HG03139 (cell line): Measurements from ENCODE around the gene OTOA.
"Not testable (repeated sequence)": the region's sequence is repeated elsewhere in the genome, so short reads cannot be mapped to it uniquely, and the experiment has no call there.

Experiments used
- ATAC-seq: cut with Tn5 transposase; IDR thresholded peaks from one replicate; pipeline ENCODE4 v1.9.1; 2021; ENCODE audit not compliant: unreplicated experiment

The OTOA gene

DNA sequence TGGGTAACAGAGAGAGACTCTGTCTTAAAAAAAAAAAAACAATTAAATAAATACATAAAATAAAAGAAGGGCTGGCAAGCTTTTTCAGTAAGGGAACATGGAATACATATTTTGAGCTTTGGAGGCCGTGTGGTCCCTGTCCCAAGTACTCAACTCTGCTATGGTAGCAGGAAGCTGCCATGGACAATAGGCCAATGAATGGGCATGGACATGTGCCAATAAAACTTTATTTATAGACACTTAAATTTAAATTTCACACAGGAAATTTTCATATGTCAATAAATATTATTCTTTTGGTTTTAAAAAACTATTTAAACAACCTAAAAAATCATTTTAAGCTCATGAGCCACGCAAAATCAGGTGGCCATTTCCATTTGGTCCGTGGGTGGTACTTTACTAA lies 3.8 kb downstream of the OTOA start:
- ATAC-seq = no peak

DNA sequence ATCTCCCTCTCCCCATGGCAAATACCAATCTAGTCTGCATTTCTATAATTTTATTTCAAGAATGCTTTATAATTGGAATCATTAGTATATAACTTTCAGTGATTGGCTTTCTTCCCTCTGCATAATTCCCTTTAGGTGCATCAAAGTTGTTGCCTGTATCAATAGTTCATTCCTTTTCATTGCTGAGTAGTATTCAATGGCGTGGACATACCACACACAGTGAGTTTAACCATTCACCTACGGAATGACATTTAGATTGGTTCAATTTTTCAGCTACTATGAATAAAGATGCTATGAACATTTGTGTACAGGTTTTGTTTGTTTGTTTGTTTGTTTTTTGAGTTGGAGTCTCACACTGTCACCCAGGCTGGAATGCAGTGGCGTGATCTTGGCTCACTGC lies 9.7 kb downstream of the OTOA start:
- no peak for ATAC-seq

DNA sequence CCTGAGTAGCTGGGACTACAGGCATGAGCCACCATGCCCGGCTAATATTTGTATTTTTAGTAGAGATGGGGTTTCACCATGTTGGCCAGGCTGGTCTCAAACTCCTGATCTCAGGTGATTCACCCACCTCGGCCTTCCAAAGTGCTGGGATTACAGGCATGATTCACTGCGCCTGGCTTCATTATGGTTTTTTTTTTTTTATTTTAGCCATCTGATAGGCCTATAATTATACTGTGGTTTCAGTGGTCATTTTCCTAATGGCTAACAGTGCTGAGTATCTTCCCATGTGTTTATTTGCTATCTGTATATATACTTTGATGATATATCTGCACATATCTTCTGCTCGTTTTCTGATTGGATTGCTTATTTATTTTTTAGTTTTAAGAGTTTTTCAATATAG lies 10.7 kb downstream of the OTOA start:
- ATAC-seq = not testable (repeated sequence)

DNA sequence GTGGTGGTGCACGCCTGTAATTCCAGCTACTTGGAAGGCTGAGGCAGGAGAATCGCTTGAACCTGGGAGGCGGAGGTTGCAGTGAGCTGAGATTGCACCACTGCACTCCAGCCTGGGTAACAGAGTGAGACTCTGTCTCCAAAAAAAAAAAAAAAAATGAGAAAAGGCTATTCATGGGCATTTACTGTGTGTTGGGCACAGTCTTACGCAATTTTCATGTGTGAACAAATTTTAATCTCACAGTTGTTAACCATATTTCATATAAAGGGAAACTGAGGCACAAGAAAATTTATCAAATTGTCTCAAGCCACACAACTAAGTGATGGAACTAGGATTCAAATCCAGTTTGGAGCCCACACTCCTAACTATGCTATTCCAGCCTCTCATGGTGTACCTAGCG lies 16.9 kb downstream of the OTOA start:
- ATAC-seq = not testable (repeated sequence)

DNA sequence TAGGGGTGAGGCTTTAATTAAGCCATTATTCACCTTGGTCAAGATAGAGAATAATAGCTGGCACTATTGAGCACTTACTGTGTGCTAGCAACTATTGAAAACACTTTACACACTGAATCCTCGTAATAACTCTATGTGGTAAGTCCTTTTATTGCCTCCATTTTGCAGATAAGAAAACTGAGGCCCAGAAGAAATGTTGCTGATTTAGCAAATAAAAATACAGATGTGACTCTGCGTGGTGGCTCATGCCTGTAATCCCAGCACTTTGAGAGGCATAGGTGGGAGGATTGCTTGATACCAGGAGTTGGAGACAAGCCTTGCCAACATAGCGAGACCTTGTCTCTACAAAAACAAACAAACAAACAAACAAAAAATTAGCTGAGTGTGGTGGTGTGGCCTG lies 19.4 kb downstream of the OTOA start:
- no peak for ATAC-seq

DNA sequence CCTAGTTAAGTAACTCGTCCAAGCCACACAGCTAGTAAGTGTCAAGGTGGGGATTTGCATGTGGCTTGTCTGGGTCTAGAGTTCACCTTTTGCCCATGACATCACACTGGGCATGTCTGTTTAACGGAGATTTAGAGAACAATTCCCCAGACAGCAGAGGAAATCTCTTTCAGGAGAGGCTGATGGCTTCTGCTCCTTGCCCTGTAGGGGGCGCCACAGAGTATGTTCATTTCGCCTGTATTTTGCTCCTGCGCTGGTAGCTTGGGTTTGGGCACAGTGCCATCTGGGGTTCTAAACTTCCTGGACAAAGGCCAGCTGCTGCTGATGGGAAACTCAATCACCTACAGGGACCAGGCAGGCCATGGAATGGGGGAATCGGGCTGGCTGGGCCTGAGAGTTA lies 20.4 kb downstream of the OTOA start:
- ATAC-seq = no peak

DNA sequence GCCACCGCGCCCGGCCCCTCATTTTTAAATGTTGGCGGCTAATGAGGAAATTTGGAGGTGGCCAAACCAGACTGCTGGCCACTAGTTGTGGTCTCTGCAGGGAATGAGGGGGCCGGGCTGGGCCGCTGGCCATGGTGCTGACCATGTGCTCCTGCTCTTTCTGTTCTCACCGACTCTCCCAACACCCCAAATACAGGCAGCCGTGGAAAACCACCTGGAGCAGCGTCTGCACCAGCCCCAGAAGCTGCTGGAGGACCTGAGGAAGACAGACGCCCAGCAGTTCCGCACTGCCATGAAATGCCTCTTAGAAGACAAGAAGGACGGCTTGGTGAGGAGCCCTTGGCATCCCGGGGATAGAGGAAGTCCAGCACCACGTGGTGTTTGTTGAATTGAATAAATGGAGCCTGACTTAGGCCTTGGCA lies 21.3 kb downstream of the OTOA start:
- no peak for ATAC-seq

DNA sequence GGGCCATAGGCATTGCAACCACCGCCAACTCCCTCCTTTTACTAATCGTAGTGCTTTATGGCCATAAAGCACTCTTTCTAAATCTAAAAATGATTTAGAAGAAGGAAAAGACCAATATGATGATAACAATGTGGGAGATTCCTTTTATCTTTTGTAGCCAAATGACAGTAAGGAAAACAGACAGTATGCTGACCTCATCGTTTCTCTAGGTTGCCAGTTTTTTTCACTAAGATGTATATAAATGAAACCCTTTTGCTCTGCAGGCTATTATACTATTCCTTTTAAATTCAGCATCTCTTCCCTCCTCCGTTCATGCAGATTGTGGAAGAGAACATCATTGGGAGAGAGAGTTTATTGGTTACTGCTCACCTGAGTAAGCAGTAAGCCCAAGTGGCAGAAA lies 25.3 kb downstream of the OTOA start:
- ATAC-seq = no peak

DNA sequence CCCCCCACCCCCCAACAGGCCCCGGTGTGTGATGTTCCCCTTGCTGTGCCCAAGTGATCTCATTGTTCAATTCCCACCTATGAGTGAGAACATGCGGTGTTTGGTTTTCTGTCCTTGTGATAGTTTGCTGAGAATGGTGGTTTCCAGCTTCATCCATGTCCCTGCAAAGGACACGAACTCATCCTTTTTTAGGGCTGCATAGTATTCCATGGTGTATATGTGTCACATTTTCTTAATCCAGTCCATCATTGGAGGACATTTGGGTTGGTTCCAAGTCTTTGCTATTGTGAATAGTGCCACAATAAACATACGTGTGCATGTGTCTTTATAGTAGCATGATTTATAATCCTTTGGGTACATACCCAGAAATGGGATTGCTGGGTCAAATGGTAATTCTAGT lies 27.2 kb downstream of the OTOA start:
- ATAC-seq = not testable (repeated sequence)

DNA sequence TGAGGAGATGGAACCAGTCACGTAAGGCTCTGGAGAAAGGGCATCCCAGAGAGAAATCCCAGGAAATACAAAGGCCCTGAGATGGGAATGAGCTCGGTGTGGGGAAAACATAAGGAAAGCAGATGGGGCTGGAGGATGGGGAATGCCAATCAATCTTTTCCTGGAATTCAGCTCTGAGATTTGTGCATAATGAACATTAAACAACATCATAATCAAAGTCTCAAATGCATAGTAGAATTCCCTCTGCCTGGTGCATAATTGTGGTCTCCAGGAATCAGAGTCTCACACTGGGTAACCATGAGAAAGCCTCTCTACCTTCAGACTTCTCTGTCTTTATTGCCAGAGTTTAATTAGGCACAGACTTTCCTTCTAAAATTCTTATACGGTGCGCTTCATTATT lies 30.8 kb downstream of the OTOA start:
- ATAC-seq = no peak

DNA sequence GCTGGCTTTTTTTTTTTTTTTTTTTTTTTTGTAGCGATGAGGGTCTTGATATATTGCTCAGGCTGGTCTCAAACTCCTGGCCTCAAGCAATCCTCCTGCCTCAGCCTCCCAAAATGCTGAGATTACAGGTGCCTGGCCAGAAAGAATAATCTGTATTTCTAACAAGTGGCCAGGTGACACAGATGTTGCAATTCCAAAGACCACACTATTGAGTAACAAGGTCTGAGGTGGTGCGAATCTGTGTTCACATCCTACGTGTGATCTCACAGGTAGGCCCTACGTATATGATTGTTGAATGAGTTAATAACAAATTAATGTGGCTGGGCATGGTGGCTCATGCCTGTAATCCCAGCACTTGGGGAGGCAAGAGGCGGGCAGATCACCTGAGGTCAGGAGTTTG lies 33.3 kb downstream of the OTOA start:
- no peak for ATAC-seq

DNA sequence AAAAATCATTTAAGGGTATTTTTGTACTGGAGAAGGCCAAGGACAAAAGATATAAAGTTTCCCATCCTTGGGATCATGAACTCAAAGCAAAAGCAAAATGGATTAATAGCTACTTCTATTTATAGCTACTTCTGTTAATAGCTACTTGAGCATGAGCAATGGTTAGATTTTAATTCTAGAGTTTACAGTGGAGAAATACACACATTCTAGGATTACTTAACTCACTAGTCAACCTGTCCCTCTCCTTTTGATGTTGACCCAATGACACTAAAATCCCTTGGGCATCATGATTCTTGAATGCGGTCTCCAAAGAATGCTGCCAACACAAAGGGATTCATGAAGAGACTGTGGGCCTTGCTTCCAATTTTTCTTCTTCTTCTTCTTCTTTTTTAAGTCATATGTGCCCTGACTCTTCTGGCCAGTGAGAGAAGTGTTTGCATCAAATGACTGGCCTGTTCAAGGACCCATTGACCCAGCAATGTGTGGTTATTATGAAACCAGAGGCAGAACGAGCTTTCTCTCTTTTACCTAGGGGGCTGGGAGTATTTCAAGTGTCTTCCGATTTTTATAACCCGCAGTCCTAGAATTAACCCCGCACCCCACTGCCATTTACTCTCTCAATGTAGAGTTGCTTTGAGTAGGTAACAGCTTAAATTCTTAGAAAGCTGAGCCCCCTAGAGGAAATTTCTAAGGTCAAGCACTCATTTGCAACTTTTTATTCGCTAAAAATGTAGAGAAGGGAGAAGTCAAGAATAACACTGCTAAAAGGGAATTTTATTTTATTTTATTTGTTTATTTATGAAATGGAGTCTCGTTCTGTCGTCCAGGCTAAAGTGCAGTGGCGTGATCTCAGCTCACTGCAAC lies 34.6 kb downstream of the OTOA start:
- ATAC-seq = no peak

DNA sequence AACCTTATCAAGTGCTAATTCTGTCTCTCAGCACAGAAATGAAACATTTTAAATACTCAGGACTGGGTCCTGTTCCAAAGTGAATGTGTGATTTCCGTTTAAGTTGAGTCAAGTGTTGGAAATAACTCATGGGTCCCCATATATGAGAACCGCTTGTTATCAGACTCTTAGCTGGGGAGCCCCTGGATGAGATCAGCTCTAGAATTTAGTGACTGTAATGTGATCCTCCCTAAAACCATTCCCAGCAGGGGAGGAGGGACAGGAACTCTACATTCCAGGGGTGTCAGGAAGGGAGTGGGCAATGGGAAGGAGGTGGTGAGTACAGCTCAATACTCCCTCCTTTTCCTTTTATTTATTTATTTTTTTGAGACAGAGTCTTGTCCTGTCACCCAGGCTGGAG lies 37.5 kb downstream of the OTOA start:
- ATAC-seq = no peak

DNA sequence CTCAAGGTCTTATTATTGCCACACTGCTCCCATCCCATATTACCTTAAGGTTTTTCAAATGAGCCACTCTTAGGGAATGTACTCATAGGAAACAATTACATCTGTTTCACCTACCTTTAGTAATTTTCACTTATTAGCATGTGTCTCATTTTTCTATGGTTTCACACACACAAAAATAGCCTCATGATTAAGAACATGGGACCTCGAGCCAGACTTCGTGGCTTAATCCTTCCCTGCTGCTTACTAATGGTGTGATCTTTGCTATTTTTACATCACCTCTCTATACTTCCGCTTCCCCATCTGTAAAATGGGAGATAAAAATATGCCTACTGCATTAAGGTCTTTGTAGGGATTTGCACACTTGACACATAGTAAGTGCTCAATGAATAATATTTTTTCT lies 38.5 kb downstream of the OTOA start:
- ATAC-seq = no peak

DNA sequence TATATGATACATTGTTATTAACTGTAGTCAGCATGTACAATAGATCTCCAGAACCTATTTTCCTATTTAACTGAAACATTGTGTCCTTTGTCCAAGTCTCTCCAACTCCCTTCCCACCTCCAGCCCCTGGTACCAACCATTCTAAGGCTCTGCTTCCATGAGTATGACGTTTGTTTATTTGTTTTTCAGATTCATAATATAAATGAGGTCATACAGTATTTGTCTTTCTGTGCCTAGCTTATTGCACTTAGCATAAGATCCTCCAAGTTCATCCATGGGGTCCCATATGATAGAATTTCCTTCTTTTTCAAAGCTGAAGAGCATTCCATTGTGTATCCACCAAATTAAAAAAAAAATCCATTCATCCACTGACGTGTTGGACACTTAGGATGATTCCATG lies 39.4 kb downstream of the OTOA start:
- no peak for ATAC-seq

DNA sequence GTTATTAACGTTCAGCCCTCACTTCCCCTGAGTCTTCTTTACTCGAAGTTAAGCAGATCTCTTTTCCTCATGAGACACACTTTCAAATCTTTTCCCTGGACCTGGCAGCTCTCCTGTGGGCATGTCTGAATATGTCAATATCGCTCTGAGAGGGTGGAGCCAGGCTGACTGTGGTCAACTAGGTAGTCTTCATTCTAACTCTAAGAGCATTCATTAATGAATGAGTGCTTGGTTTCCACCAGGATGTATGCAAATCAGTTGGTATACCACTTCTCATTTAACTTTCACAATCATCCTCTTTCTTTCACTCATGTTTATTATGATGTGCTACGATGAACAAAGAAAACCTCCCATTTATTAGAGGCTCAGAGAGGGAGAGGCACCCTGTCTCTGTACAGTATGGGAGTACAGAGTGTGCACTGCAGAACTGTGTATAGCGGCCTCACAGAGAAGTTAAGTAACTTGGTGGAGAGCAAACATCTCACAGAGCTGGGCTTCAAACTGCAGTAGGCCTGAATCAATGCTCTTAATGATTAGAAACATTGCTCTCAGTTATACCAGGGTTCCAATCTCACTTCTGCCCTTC lies 39.9 kb downstream of the OTOA start:
- ATAC-seq = no peak

DNA sequence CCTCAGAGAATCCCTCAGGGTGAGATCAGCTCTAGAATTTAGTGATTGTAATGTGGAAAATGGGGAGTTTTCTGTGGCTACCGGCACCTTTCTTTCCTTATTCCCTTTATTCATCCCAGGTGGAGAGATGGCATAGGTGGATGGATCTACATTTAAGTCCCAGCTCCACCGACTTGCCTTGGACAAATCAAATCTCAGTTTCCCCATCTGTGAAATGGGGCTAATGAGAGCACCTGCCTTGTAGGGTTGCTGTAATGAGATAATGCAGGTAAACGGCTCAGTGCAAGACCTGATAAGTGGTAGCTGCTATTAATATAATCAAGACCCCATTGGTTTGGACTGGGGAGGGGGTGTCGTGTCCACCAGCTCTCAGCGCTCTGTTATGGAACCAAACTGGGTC lies 40.5 kb downstream of the OTOA start:
- no peak for ATAC-seq

DNA sequence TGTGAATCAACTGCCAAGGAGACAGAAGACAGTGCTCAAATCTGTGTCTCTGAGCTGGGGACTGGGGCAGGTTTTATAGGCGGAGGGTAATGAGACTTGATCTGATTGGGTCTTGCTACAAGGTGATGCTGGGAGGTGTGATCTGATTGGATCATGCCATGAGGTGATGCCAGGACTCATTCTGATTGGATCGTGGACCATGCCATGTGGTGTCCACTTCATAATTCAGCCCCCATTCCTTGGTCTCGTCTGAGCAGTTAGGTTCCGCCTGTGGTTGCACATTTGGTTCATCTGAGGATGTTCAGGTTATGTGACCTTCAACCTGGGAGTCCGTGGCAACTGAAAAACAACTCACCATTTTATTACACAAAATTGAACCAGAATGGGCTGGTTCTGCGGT lies 41.0 kb downstream of the OTOA start:
- ATAC-seq = no peak

DNA sequence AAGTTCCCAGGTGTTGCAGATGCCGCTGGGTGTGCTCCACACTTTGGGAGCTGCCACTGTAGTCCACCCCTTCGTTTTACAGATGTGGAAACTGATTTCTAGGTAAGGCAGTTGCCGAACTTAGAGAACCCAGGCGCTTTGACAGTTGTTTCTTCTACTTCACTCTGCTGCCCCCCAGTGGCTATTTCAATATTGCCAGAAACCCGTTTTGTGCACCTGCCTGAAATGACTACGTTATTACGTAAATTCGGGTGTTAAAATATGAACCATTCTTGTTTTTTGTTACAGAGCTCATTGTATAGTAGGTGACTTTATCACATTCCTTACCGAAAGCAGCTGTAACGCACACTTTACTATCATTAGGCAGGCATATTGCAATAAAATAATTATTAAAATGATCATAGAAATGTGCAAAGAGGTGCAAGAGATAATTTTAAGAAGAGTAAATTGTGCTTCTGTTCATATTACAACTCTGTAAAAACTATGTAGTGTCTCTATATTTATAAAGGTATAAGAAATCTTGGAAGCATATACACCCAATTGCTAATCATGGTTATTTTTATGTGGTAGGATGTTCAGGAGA lies 44.9 kb downstream of the OTOA start:
- no peak for ATAC-seq

DNA sequence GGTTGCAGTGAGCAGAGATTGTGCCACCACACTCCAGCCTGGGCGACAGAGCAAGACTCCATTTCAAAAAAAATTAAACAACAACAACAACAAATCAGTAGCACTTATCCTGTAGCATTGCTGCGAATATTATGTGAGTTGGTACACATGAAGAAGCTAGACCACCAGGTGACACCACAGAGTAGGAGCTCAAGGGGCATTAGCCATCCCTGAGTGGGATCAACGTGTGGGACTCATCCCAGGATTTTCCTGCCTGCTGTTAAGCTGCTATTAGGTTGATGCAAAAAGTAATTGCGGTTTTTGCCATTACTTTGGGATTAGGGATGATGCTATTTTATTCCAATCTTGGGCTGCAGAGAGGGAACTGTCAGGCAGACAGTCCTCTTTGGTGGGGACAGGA lies 47.2 kb downstream of the OTOA start:
- no peak for ATAC-seq

DNA sequence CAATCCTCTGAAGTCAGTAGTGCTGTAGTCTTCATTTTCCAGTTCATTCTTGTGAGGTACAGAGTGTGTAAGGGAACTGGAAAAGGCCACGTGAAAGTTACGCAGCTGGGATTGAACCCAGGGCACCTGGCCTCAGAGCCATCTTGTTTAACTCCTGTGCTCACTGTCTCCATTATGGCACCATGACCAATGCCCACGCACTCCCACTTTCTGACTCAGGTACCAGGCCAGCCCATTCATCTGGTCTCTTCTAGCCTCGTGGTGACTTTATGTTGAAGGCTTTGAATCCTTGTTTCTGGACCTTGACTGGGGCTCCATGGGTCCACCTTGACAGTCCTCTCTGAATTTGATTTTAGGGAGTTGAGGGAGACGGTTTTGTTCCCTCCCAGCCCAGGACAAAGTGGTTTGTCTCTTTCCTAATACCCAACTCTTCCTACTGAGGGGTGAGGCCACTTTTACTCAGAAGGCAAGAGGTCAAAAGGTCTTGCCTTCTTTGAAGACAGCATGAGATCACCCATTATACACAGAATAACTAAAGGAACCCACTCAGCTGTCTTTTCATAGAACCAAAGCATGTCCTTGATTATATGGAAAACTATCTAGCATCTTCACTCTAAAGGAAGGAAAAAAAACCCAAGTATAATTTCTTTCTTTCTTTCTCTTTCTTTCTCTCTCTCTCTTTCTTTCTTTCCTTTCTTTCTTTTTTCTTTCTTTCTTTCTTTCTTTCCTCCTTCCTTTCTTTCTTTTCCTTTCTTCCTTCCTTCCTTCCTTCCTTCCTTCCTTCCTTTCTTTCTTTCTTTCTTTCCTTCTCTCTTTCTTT lies 50.0 kb downstream of the OTOA start:
- ATAC-seq = no peak

DNA sequence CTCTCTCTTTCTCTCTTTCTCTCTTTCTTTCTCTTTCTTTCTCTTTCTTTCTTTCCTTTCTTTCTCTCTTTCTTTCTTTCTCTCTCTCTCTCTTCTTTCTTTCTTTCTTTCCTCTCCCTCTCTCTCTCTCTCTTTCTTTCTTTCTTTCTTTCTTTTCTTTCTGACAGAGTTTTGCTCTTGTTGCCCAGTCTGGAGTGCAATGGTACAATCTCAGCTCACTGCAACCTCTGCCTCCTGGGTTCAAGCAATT lies 50.5 kb downstream of the OTOA start:
- not testable (repeated sequence) for ATAC-seq
